Hepatocyte (in vitro differentiated cells): ENCODE data around the gene MAB21L1. TPM values are rescaled to one million over a fixed set of nuclear protein-coding genes. Genes with fewer than 3 reads are reported as not detected.

Experiments used
- DNase-seq: peaks from one replicate; pipeline ENCODE4 v3.0.0-alpha.2; 2016; ENCODE audit warnings: low spot score
- H2AFZ ChIP-seq: fragments of 200-600 bp; sonication (generic); 2 replicates; pipeline ENCODE4 v1.6.0; 2016; ENCODE audit warnings: antibody characterized with exemption, mild to moderate bottlenecking
- H3K27ac ChIP-seq: fragments of 200-600 bp; sonication (generic); 2 replicates; pipeline ENCODE4 v1.5.1; 2016; ENCODE audit warnings: mild to moderate bottlenecking
- H3K27me3 ChIP-seq: fragments of 200-600 bp; sonication (generic); 2 replicates; pipeline ENCODE4 v1.6.1; 2016
- H3K36me3 ChIP-seq: fragments of 200-600 bp; sonication (generic); replicated peaks from 2 replicates; pipeline ENCODE4 v1.5.1; 2016; ENCODE audit warnings: low read depth; ENCODE audit not compliant: insufficient read depth
- H3K4me1 ChIP-seq: fragments of 200-600 bp; sonication (generic); 2 replicates; pipeline ENCODE4 v1.5.1; 2016; ENCODE audit warnings: mild to moderate bottlenecking, moderate library complexity; ENCODE audit not compliant: insufficient read depth
- H3K4me2 ChIP-seq: fragments of 200-600 bp; sonication (generic); 2 replicates; pipeline ENCODE4 v1.6.0; 2016
- H3K4me3 ChIP-seq: fragments of 200-600 bp; sonication (generic); 2 replicates; pipeline ENCODE4 v1.5.1; 2016; ENCODE audit warnings: mild to moderate bottlenecking
- H3K79me2 ChIP-seq: fragments of 200-600 bp; sonication (generic); 2 replicates; pipeline ENCODE4 v1.6.0; 2017; ENCODE audit warnings: mild to moderate bottlenecking
- H3K9me2 ChIP-seq: fragments of 200-600 bp; sonication (generic); replicated peaks from 2 replicates; pipeline ENCODE4 v1.6.0; 2017; ENCODE audit warnings: mild to moderate bottlenecking; ENCODE audit not compliant: insufficient read depth
- H3K9me3 ChIP-seq: fragments of 200-600 bp; sonication (generic); 2 replicates; pipeline ENCODE4 v1.5.1; 2016; ENCODE audit warnings: low read depth, mild to moderate bottlenecking
- H4K20me1 ChIP-seq: fragments of 200-600 bp; sonication (generic); 2 replicates; pipeline ENCODE4 v1.6.0; 2016; ENCODE audit warnings: mild to moderate bottlenecking; ENCODE audit not compliant: insufficient read depth, poor library complexity, severe bottlenecking
- EZH2 ChIP-seq: fragments of 200-600 bp; sonication (generic); IDR thresholded peaks from 2 replicates; pipeline ENCODE4 v1.6.1; 2016; ENCODE audit warnings: antibody characterized with exemption, mild to moderate bottlenecking, borderline replicate concordance
- EZH2phosphoT487 ChIP-seq: fragments of 200-600 bp; sonication (generic); IDR thresholded peaks from one replicate; pipeline ENCODE4 v1.6.1; 2018; ENCODE audit warnings: antibody characterized with exemption, mild to moderate bottlenecking, low read depth, moderate library complexity; ENCODE audit not compliant: unreplicated experiment, severe bottlenecking
- WGBS: methylation state at CpG from one replicate; pipeline ENCODE4 v1.1.6; 2016; ENCODE audit warnings: low lambda C conversion rate; ENCODE audit errors: missing lambda C conversion rate; 5-methylcytosine and 5-hydroxymethylcytosine counted together
- polyA plus RNA-seq: library from polyadenylated mRNA; unstranded; fragments of >200 nt; fragmentation: Nextera tagmentation; extraction: Ambion mirVana; gene quantifications from 2 replicates; pipeline ENCODE4 v1.2.1, GENCODE V29; 2016
- total RNA-seq: library from RNA; depleted of rRNA; stranded (reverse); fragments of >200 nt; gene quantifications from 2 replicates; pipeline ENCODE4 v1.2.3, GENCODE V29; 2014
- TF ChIP-seq, protein P1 (sequence below): fragments of 200-600 bp; sonication (generic); IDR thresholded peaks from 2 replicates; pipeline ENCODE4 v1.5.1; 2016; ENCODE audit warnings: antibody characterized with exemption, mild to moderate bottlenecking; ENCODE audit not compliant: poor library complexity

Gene MAB21L1
- total and polyA plus RNA-seq, 2 experiments from 2014 or later = 10.6 to 16.9 TPM

- no peak for DNase-seq
- H3K4me2 ChIP-seq = no peak overlapping the region
These were observed 19.5 kb upstream of the MAB21L1 start for GRCh38 chr13:35496006-35496405.

DNA sequence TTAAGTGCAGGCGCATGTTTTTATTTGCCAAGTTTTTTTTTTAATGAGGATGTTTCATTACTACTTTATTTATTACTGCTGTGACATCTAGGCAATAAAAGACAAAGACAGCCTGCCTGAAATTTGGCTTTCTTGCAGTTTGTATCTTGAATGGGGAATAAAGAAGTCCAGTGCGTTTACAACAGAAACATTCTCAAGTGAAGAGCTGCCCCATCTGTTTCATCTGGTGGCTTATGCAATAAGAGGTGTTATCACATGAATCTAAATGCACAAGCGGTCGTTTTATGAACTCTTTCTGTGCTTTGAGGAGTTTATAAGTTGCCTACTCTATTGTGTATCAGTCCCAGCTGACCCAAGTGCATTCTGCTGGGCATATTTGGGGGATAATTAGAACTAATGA is 12.6 kb upstream of the MAB21L1 start:
- peaks cover 16% of the 10 kb centered on the region for H3K79me2 ChIP-seq
- H3K27ac ChIP-seq = no peak overlapping the region
- DNase-seq = no peak
- peak overlapping the region; percentile 13 for H3K4me2 ChIP-seq
- H4K20me1 ChIP-seq = no peaks in the 10 kb centered on the region
- no peaks in the 10 kb centered on the region for H3K36me3 ChIP-seq
- no peak overlapping the region for H3K4me3 ChIP-seq
- H2AFZ ChIP-seq = no peak overlapping the region
- no peaks in the 10 kb centered on the region for H3K9me3 ChIP-seq
- peaks cover 7% of the 10 kb centered on the region for H3K4me1 ChIP-seq
- H3K27me3 ChIP-seq = no peaks in the 10 kb centered on the region
- 57% methylated on average over 4 of the region's 4 CpGs for WGBS
- TF ChIP-seq EZH2phosphoT487 (no peak), EZH2 (no peak)
- TF ChIP-seq, protein P1, sequence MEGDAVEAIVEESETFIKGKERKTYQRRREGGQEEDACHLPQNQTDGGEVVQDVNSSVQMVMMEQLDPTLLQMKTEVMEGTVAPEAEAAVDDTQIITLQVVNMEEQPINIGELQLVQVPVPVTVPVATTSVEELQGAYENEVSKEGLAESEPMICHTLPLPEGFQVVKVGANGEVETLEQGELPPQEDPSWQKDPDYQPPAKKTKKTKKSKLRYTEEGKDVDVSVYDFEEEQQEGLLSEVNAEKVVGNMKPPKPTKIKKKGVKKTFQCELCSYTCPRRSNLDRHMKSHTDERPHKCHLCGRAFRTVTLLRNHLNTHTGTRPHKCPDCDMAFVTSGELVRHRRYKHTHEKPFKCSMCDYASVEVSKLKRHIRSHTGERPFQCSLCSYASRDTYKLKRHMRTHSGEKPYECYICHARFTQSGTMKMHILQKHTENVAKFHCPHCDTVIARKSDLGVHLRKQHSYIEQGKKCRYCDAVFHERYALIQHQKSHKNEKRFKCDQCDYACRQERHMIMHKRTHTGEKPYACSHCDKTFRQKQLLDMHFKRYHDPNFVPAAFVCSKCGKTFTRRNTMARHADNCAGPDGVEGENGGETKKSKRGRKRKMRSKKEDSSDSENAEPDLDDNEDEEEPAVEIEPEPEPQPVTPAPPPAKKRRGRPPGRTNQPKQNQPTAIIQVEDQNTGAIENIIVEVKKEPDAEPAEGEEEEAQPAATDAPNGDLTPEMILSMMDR = no peak
- no peaks in the 10 kb centered on the region for H3K9me2 ChIP-seq

More at GRCh38 chr13:35496006-35496405, 19.5 kb upstream of the MAB21L1 start:
- no peaks in the 10 kb centered on the region for H4K20me1 ChIP-seq
- no peaks in the 10 kb centered on the region for H3K79me2 ChIP-seq
- H3K9me3 ChIP-seq = no peaks in the 10 kb centered on the region
- WGBS = 91% methylated on average over 1 of the region's 1 CpG
- no peak overlapping the region for H3K4me3 ChIP-seq
- no peaks in the 10 kb centered on the region for H3K27me3 ChIP-seq
- no peak overlapping the region for H3K27ac ChIP-seq
- no peak overlapping the region for H2AFZ ChIP-seq
- H3K4me1 ChIP-seq = no peaks in the 10 kb centered on the region
- TF ChIP-seq EZH2 = no peak
- TF ChIP-seq EZH2phosphoT487 = no peak
- TF ChIP-seq, protein P1 = no peak
- H3K9me2 ChIP-seq = no peaks in the 10 kb centered on the region
- no peaks in the 10 kb centered on the region for H3K36me3 ChIP-seq

- no peaks in the 10 kb centered on the region for H4K20me1 ChIP-seq
- TF ChIP-seq EZH2phosphoT487 (no peak), EZH2 (no peak)
- TF ChIP-seq, protein P1 = no peak
- no peak overlapping the region for H2AFZ ChIP-seq
- H3K79me2 ChIP-seq = peaks cover 30% of the 10 kb centered on the region
- H3K4me1 ChIP-seq = peaks cover 7% of the 10 kb centered on the region
- H3K36me3 ChIP-seq = no peaks in the 10 kb centered on the region
- no peaks in the 10 kb centered on the region for H3K9me2 ChIP-seq
- H3K4me2 ChIP-seq = no peak overlapping the region
- H3K27me3 ChIP-seq = peaks cover 6% of the 10 kb centered on the region
- no peak for DNase-seq
- H3K27ac ChIP-seq = no peak overlapping the region
- H3K4me3 ChIP-seq = no peak overlapping the region
- 87% methylated on average over 3 of the region's 3 CpGs for WGBS
- no peaks in the 10 kb centered on the region for H3K9me3 ChIP-seq
These were observed 8.9 kb upstream of the MAB21L1 start for GRCh38 chr13:35485424-35485823.

GRCh38 chr13:35484384-35484783 is 7.9 kb upstream of the MAB21L1 start:
- WGBS = 71% methylated on average over 2 of the region's 2 CpGs
- Histone ChIP-seq H3K4me1 (peaks cover 7% of the 10 kb centered on the region), H3K79me2 (peaks cover 37% of the 10 kb centered on the region), H3K4me3 (no peak overlapping the region), H3K9me2 (no peaks in the 10 kb centered on the region), H3K27ac (no peak overlapping the region), H3K36me3 (no peaks in the 10 kb centered on the region), H3K9me3 (no peaks in the 10 kb centered on the region), H2AFZ (no peak overlapping the region), H3K4me2 (peak overlapping the region; percentile 39), H3K27me3 (peaks cover 15% of the 10 kb centered on the region), H4K20me1 (no peaks in the 10 kb centered on the region)
- no peak for DNase-seq
- TF ChIP-seq, protein P1 = no peak
- TF ChIP-seq EZH2phosphoT487 (no peak), EZH2 (no peak)
